Stimulated activated CD8-positive, alpha-beta memory T cell treated with anti-CD3 and anti-CD28 coated beads, Interleukin-4, amount 100 ng/mL, for 1 hour (primary cell): ENCODE results near the gene MPRIP.

ENCODE experiments used
- DNase-seq, 2 donors: peaks; one replicate each; pipeline ENCODE4 v3.0.0-alpha.2; 2020; ENCODE audit warnings: low read depth in 2 of 2, low spot score in 1 of 2

Gene MPRIP

GRCh38 chr17:17106756-17107155 is 64.5 kb downstream of the MPRIP start:
- no peak for DNase-seq

- no peak for DNase-seq
These were observed 65.0 kb downstream of the MPRIP start for GRCh38 chr17:17107281-17107680.

GRCh38 chr17:17107891-17108431 is 65.7 kb downstream of the MPRIP start:
- DNase-seq: no peak

GRCh38 chr17:17108451-17109049 is 66.3 kb downstream of the MPRIP start:
- DNase-seq: no peak

- DNase-seq: no peak
These were observed 67.0 kb downstream of the MPRIP start for GRCh38 chr17:17109256-17109655.

GRCh38 chr17:17109907-17110306 is 67.7 kb downstream of the MPRIP start:
- DNase-seq: no peak

- DNase-seq: no peak
These were observed 68.3 kb downstream of the MPRIP start for GRCh38 chr17:17110520-17110919.

GRCh38 chr17:17111401-17112393 is 69.4 kb downstream of the MPRIP start:
- DNase-seq: no peak

- DNase-seq: no peak
These were observed 70.5 kb downstream of the MPRIP start for GRCh38 chr17:17112628-17113200.

GRCh38 chr17:17114592-17115225 is 72.5 kb downstream of the MPRIP start:
- no peak for DNase-seq

- DNase-seq: no peak
These were observed 73.4 kb downstream of the MPRIP start for GRCh38 chr17:17115620-17116019.

- no peak for DNase-seq
These were observed 74.1 kb downstream of the MPRIP start for GRCh38 chr17:17116406-17116805.

GRCh38 chr17:17117923-17118322 is 75.7 kb downstream of the MPRIP start:
- no peak for DNase-seq

- no peak for DNase-seq
These were observed 76.1 kb downstream of the MPRIP start for GRCh38 chr17:17118399-17118798.

GRCh38 chr17:17119106-17119505 is 76.8 kb downstream of the MPRIP start:
- no peak for DNase-seq

- DNase-seq: no peak
These were observed 77.3 kb downstream of the MPRIP start for GRCh38 chr17:17119533-17119932.

GRCh38 chr17:17120294-17120693 is 78.0 kb downstream of the MPRIP start:
- no peak for DNase-seq

GRCh38 chr17:17120701-17121100 is 78.4 kb downstream of the MPRIP start:
- no peak for DNase-seq

- no peak for DNase-seq
These were observed 78.9 kb downstream of the MPRIP start for GRCh38 chr17:17121162-17121561.

GRCh38 chr17:17122781-17123483 is 80.7 kb downstream of the MPRIP start:
- no peak for DNase-seq

- DNase-seq: no peak
These were observed 82.1 kb downstream of the MPRIP start for GRCh38 chr17:17124341-17124740.
